Muscle of back (tissue), 11 donors: ENCODE measurements around the gene INPP5F. TPM values are rescaled to one million over a fixed set of nuclear protein-coding genes. Genes with fewer than 3 reads are reported as not detected.
"Not testable (repeated sequence)": the region's sequence is repeated elsewhere in the genome, so short reads cannot be mapped to it uniquely, and the experiment has no call there.

Experiments
- DNase-seq, 3 donors: peaks; one replicate each; pipeline versions ENCODE4 v3.0.0 to v3.0.0-alpha.2; 2013
- polyA plus RNA-seq, 10 donors: library from polyadenylated mRNA; unstranded; fragments of 120-200 nt; gene quantifications; one replicate each; pipeline ENCODE4 v1.2.1, GENCODE V29; 2013; ENCODE audit not compliant: insufficient read length in 10 of 10

INPP5F gene
- polyA plus RNA-seq, 10 donors, result 15.0 to 27.2 (median 18.0) TPM

DNA sequence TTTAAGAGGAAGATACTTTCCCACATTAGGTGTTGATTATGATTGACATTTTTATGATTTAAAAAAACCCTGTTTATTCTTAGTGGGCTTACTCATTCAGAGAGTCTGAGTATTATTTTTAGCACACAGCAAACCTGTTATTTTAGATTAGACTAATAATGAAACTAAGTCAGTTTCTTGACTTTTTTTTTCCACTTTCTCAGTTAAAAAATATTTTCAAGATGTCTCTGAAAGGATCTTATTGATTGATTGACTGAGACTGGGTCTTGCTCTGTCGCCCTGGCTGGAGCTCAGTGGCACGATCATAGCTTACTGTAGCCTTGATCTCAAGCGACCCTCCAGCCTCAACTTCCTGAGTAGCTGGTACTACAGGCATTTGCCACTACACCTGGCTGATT, 20.4 kb upstream of the INPP5F start:
- DNase-seq, result no peak

DNA sequence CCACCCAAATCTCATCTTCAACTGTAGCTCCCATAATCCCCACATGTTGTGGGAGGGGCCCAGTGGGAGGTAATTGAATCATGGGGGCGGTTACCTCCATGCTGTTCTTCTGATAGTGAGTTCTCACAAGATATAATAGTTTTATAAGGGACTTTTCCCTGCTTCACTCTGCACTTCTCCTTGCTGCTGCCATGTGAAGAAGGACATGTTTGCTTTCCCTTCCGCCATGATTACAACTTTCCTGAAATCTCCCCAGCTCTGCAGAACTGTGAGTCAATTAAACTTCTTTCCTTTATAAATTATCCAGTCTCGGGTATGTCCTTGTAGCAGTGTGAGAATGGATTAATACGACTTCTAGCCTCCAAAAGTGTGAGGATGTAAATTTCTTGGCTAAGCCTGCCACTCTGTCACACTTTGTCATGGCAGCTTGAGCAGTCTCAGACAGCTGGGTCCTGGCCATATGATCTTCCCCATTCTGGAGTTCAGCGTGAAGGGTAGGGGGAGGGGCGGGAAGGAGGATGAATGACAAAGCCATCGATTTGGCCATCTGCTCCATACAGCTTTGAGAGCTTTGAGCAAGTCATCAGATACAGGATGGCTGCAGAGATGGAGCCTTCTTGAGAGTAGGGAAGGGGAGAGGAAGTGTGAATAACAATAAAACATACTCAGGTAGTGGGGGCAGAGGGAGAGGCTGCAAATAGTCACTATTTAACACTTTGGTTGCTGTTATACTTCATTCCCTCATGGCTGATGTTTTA, 19.1 kb upstream of the INPP5F start:
- DNase-seq, result no peak

DNA sequence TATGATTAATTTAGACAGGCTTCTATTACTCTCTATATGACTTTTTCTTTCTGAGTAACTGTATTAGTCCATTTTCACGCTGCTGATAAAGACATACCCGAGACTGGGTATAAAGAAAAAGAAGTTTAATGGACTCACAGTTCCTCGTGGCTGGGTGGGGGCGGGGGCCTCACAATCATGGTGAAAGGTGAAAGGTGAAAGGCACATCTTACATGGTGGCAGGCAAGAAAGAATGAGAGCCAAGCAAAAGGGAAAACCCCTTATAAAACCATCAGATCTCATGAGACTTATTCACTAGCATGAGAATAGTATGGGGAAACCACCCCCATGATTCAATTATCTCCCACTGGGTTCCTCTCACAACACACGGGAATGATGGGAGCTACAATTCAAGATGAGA, 18.5 kb upstream of the INPP5F start:
- not testable (repeated sequence) for DNase-seq

- DNase-seq, result not testable (repeated sequence)
Observed at GRCh38 chr10:119710935-119711334, 14.9 kb upstream of the INPP5F start.

- DNase-seq, result peak in 1 of 3 donors; percentile 34
Observed at GRCh38 chr10:119713744-119714483, 11.9 kb upstream of the INPP5F start.

- peak in 2 of 3 donors; percentile 29 to 50 for DNase-seq
Observed at GRCh38 chr10:119714484-119714816, 11.4 kb upstream of the INPP5F start.

GRCh38 chr10:119715628-119716505, 10.0 kb upstream of the INPP5F start:
- peak in 1 of 3 donors; percentile 35 for DNase-seq

GRCh38 chr10:119723161-119723560, 2.7 kb upstream of the INPP5F start:
- DNase-seq, result no peak

DNA sequence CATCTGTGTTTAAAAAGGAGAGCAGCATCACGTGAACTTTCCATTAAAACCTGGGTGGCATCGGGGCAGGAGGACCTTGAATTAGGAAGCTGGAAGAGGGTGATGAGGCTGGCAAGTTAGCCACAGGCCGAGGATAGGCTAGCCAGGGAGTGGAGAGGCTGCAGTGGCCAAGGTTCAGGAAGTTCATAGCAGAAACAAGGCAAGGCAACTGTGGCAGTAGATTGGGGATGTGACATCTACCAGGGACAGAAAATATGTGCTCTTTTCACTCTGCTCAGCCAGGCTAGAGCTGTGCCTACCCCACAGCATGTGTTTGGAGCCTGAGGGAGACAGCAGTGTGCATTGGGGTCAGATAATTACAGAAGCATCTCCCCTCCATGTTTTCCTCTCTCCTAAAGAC, 2.2 kb upstream of the INPP5F start:
- DNase-seq, result no peak

DNA sequence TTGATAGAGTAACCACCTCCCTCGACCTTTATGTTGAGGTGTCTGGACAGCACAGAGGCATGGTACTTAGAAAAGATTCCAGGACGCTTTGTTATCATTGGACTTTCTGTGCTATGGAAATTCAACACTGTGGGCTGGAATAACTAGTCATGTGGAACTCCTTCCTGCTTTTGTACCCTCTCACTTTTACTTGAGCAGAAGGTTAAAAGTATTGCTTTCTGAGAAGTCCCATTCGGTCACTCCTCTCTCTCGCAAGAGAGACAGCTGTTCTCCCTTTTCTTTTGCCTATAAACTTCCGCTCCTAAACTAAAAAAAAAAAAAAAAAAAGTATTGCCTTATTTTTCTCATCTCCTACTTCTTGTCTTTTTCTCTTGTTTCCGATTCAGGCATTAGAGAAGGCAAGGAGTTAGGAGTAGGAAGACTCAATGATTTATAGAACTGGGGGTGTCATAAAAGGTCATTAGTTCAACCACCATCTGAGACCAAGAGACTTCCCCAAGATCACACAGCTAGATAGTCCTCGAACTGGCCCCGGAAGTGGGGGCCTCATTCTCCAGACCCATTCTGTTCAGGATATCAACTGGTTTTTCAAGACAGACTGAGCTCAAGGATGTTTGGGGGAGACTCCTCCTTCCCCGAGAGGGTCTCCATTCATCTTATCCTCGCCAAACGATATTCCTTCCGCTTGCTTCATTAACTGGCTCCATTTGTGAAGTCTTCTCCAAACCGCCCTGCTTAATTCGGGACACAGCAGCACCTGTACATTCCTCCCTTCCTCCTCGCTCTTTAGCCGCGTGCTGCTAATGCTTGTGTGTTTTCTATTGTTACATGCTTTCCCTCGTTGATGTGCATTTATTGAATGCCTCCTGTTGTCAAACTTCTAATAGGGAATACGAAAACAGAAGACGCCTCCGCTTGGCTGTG, 995 bp upstream of the INPP5F start:
- peak in 2 of 3 donors; percentile 33 to 51 for DNase-seq

- DNase-seq, result no peak
Observed at GRCh38 chr10:119725517-119725827, 378 bp upstream of the INPP5F start.

DNA sequence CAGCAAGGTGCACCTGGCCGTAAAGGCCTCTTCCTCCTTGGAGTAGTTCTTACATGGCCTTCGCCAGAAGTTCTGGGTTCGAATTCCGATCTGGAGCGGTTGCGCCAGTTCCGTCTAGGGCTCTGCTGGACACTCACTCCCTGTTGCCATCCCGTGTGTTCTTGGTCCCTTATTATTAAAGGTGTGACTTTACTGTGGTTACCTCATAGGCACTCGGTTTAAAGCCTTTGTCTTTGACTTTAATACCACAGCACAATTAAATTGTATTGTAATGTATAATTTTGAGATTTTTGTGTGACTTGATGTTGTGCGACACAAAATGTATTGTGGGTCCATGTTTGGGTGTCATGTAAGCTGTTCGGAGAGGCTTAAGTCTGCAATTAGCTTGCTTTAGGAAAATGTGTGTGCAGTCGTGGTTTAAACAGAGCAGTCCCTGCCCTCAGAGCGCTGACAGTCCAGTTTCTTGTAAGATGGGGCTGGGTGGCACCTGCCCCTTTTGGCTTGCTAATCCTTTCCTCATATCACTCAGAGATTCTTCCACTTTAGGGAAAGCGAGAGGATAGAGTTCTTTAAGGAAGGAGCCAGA, 919 bp downstream of the INPP5F start:
- no peak for DNase-seq

- DNase-seq, result no peak
Observed at GRCh38 chr10:119728172-119728800, 2.4 kb downstream of the INPP5F start.

DNA sequence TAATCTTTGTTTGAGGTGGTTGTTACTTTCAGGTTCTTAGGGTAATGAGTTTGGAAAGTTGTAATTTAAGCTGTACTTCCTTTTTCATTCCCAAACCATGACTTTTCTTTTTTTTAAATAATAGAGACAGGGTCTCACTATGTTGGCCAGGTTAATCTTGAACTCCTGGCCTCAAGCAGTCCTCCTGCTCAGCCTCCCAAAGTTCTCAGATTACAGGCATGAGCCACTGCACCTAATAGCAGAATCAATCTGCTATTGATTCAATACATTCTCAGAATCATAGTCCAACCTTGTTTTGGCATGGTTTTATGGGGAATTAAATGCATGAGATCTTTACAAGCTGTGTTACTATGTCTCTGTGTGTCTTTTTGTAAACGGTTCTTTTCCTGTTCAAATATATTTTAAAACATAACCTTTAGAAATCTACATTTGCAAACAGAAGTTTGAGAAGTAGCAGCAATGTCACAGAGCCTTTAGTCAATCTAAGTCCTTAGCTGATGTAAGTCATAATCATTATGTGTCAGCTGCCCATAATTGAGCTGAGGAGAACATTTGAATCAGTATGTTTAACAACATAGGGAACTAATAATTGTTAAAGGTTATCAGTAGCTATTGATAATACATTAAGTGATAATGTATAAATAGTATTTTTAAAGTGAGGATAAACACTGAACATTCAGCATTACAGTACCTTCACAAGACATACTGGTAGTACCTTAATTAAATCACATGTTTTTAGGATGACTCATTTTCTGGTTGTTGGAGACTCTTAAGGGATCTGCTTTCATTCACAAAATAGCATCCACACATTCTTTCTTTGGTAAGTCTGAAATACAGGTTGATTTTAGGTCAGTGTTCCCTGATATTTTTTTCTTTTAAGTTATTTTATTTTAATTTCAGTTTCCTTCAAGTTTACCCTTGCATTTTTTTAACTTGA, 8.8 kb downstream of the INPP5F start:
- DNase-seq, result no peak

DNA sequence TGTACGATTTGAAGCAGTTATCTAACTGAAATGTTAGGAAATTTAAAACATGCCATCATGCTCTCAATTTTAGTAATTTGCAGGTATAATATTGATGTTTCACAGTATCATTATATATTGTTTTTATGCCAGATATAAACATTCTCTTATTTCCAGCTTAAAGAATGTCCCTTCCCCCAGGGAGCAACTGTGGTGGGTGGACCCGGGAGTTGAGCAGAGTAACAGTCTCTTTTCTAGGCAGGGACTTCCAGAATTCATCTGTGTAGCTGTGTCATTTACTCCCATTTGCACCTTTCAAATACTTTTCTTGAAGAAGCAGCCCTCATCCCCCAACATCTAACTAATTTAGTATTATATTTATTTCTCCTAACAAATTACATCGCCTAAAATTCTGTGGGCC, 9.6 kb downstream of the INPP5F start:
- DNase-seq, result no peak

- DNase-seq, result no peak
Observed at GRCh38 chr10:119736220-119736619, 10.4 kb downstream of the INPP5F start.

DNA sequence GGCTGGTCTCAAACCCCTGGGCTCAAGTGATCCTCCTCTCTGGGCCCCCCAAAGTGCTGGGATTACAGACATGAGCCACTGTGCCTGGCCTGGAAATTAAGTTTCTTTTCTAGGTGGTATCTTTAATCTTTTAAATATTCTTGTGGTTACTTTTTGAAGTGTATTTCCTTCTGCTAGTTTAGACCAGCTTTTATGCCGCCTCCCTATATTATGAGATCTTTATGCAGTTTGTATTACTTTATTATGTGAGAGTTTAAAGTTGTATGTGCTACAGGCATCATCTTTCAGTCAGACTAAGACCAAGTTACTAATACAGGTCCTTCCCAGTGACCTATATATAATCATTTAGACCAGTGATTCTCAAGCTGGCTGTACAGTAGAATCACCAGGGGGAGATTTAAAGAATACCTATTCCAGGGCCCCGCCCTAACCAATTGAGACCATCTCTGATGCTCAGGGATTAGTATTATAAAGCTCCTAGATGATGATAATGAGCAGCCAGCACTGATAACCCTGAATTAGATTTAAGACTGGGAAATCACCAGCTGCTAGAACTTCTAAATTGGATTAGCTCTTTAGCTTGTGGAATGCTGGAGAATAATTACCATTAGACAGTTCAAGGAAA, 11.3 kb downstream of the INPP5F start:
- no peak for DNase-seq

DNA sequence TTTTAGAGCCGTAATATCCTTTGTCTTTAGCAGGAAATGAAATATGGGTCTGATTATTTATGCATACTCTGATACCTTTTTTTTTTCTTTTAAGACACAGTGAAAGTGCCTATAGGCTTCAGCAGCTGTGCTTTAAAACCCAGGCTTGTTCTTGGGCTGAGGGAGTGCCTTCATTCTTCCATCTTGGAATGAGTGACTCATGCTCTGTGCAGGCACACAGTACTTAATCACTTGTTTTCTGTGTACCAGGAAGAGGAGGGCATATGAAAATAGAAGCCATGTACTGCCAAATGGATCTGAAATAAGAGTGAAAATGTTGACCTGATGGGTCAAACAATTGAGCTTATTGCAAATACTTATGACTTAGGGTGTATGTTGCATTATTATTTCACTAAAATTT, 12.0 kb downstream of the INPP5F start:
- DNase-seq, result peak in 2 of 3 donors; percentile 32 to 63

- DNase-seq, result no peak
Observed at GRCh38 chr10:119738962-119739361, 13.1 kb downstream of the INPP5F start.
